GM23338 (cell line): ENCODE measurements around the gene MPIG6B. TPM values are rescaled to one million over a fixed set of nuclear protein-coding genes. Genes with fewer than 3 reads are reported as not detected.

Source experiments
- ATAC-seq: fragments of 200-7000 bp; cut with Tn5 transposase; 3 replicates; pipeline ENCODE4 v1.9.1; 2020
- DNase-seq: peaks from one replicate; pipeline ENCODE4 v3.0.0-alpha.2; 2015; ENCODE audit warnings: low spot score
- H2AFZ ChIP-seq: fragments of 200-600 bp; sonication (generic); 2 replicates; pipeline ENCODE4 v1.8.0; 2016; ENCODE audit warnings: antibody characterized with exemption, mild to moderate bottlenecking, moderate library complexity
- H3F3A ChIP-seq: fragments of 200-600 bp; sonication (generic); replicated peaks from 2 replicates; pipeline ENCODE4 v1.8.0; 2017; ENCODE audit warnings: antibody characterized with exemption, mixed run types, low read depth
- H3K27ac ChIP-seq: fragments of 200-600 bp; sonication (generic); 2 replicates; pipeline ENCODE4 v1.6.1; 2016; ENCODE audit warnings: low read depth
- H3K27me3 ChIP-seq: fragments of 200-600 bp; sonication (generic); 2 replicates; pipeline ENCODE4 v1.8.0; 2016; ENCODE audit warnings: mild to moderate bottlenecking, mixed run types, moderate library complexity; ENCODE audit not compliant: insufficient read depth
- H3K36me3 ChIP-seq: fragments of 200-600 bp; sonication (generic); 2 replicates; pipeline ENCODE4 v1.8.0; 2016; ENCODE audit warnings: mild to moderate bottlenecking; ENCODE audit not compliant: insufficient read depth
- H3K4me1 ChIP-seq: fragments of 200-600 bp; sonication (generic); 2 replicates; pipeline ENCODE4 v1.8.0; 2016; ENCODE audit warnings: mild to moderate bottlenecking, moderate library complexity; ENCODE audit not compliant: insufficient read depth
- H3K4me2 ChIP-seq: fragments of 200-600 bp; sonication (generic); 2 replicates; pipeline ENCODE4 v1.7.1; 2017; ENCODE audit warnings: mixed run types
- H3K4me3 ChIP-seq: fragments of 200-600 bp; sonication (generic); 2 replicates; pipeline ENCODE4 v1.6.1; 2016; ENCODE audit warnings: mixed run types
- H3K79me2 ChIP-seq: fragments of 200-600 bp; sonication (generic); replicated peaks from 2 replicates; pipeline ENCODE4 v1.8.0; 2017; ENCODE audit warnings: mild to moderate bottlenecking; ENCODE audit not compliant: insufficient read depth
- H3K9me2 ChIP-seq: fragments of 200-600 bp; sonication (generic); 2 replicates; pipeline ENCODE4 v1.8.0; 2017; ENCODE audit not compliant: insufficient read depth
- H4K20me1 ChIP-seq: fragments of 200-600 bp; sonication (generic); replicated peaks from 2 replicates; pipeline ENCODE4 v1.8.0; 2017; ENCODE audit warnings: mild to moderate bottlenecking; ENCODE audit not compliant: insufficient read depth
- H3K27ac Mint-ChIP-seq: 2 replicates; pipeline ENCODE4 v1.8.0; 2020; ENCODE audit warnings: inconsistent platforms, mild to moderate bottlenecking, moderate library complexity, mixed read lengths
- H3K27me3 Mint-ChIP-seq: 3 replicates; pipeline ENCODE4 v1.8.0; 2022; ENCODE audit warnings: low read depth, mild to moderate bottlenecking, moderate library complexity, mixed read lengths, inconsistent platforms; ENCODE audit not compliant: insufficient read depth, poor library complexity
- H3K36me3 Mint-ChIP-seq: 3 replicates; pipeline ENCODE4 v1.8.0; 2021; ENCODE audit warnings: low read depth, mild to moderate bottlenecking, inconsistent platforms, moderate library complexity, mixed read lengths
- H3K4me1 Mint-ChIP-seq: 3 replicates; pipeline ENCODE4 v1.8.0; 2020; ENCODE audit warnings: mild to moderate bottlenecking, inconsistent platforms, mixed read lengths
- H3K4me3 Mint-ChIP-seq: 3 replicates; pipeline ENCODE4 v1.8.0; 2021; ENCODE audit warnings: moderate library complexity, mild to moderate bottlenecking, inconsistent platforms, mixed read lengths
- H3K9me3 Mint-ChIP-seq: 3 replicates; pipeline ENCODE4 v1.8.0; 2020; ENCODE audit warnings: moderate library complexity, mild to moderate bottlenecking, inconsistent platforms, mixed read lengths
- NANOG ChIP-seq: IDR thresholded peaks from 2 replicates; pipeline ENCODE4 v1.6.1; 2016; ENCODE audit warnings: antibody characterized with exemption, borderline replicate concordance
- POLR2AphosphoS5 ChIP-seq: IDR thresholded peaks from 2 replicates; pipeline ENCODE4 v1.6.1; 2016; ENCODE audit warnings: antibody characterized with exemption, low read depth
- polyA plus RNA-seq: library from polyadenylated mRNA; unstranded; fragments of >200 nt; fragmentation: Nextera tagmentation; extraction: Ambion mirVana; gene quantifications from 2 replicates; pipeline ENCODE4 v1.2.1, GENCODE V29; 2016
- total RNA-seq: library from RNA; depleted of rRNA; stranded (reverse); fragments of >200 nt; shearing (Covaris generic); gene quantifications from 2 replicates; pipeline ENCODE4 v1.2.3, GENCODE V29; 2014
- TF ChIP-seq, protein P1 (sequence below): IDR thresholded peaks from one replicate; pipeline ENCODE4 v1.6.1; 2018; ENCODE audit warnings: antibody characterized with exemption; ENCODE audit not compliant: unreplicated experiment
- TF ChIP-seq, protein P2 (sequence below), 2 experiments: fragments of 200-600 bp in 1 of 2; sonication (generic) in 1 of 2; conservative IDR thresholded peaks; 2 replicates each; pipeline versions ENCODE4 v1.5.1 to v1.6.1; 2016 to 2017; ENCODE audit warnings: antibody characterized with exemption in 2 of 2, low read depth in 2 of 2, mild to moderate bottlenecking in 2 of 2, moderate library complexity in 1 of 2

Gene MPIG6B
- total and polyA plus RNA-seq, 2 experiments from 2014 or later: 0.13 TPM; not detected in 1

DNA sequence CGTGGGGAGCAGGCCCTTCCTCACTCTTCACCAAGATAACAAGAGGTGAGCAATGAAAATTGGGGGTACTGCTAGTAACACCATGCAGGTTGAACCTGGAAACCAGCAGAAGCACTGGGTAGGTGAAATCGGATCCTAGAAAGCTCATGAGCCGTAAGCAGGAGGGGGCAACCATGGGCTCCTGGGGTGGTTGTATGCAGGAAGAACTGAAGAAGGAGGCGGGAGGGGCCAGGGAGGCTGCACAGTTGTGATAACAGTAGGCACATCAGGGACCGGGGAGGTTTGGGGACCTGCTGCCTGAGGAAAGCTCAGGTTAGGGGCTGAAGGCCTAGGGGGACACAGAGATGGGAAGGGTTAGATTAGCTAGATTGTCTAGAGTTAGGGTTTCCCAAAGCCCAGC lies 36.7 kb upstream of the MPIG6B start:
- ATAC-seq: no peak
- Mint-ChIP-seq H3K4me3 (no peak overlapping the region), H3K4me1 (peaks cover 6% of the 10 kb centered on the region), H3K27me3 (peaks cover 22% of the 10 kb centered on the region), H3K36me3 (peaks cover 14% of the 10 kb centered on the region), H3K27ac (no peak overlapping the region), H3K9me3 (no peaks in the 10 kb centered on the region; the same call in 2 of the 3 replicates)
- H3K27ac ChIP-seq: no peak overlapping the region
- DNase-seq: no peak
- H3K9me2 ChIP-seq: no peaks in the 10 kb centered on the region
- H2AFZ ChIP-seq: no peak overlapping the region
- peaks cover 12% of the 10 kb centered on the region for H3K27me3 ChIP-seq
- peaks cover 9% of the 10 kb centered on the region; the same call in 1 of the 2 replicates for H3F3A ChIP-seq
- H4K20me1 ChIP-seq: no peaks in the 10 kb centered on the region
- H3K36me3 ChIP-seq: no peaks in the 10 kb centered on the region
- H3K4me1 ChIP-seq: peaks cover 7% of the 10 kb centered on the region
- H3K4me2 ChIP-seq: no peak overlapping the region
- no peak overlapping the region for H3K4me3 ChIP-seq
- no peaks in the 10 kb centered on the region for H3K79me2 ChIP-seq
- TF ChIP-seq, protein P1, sequence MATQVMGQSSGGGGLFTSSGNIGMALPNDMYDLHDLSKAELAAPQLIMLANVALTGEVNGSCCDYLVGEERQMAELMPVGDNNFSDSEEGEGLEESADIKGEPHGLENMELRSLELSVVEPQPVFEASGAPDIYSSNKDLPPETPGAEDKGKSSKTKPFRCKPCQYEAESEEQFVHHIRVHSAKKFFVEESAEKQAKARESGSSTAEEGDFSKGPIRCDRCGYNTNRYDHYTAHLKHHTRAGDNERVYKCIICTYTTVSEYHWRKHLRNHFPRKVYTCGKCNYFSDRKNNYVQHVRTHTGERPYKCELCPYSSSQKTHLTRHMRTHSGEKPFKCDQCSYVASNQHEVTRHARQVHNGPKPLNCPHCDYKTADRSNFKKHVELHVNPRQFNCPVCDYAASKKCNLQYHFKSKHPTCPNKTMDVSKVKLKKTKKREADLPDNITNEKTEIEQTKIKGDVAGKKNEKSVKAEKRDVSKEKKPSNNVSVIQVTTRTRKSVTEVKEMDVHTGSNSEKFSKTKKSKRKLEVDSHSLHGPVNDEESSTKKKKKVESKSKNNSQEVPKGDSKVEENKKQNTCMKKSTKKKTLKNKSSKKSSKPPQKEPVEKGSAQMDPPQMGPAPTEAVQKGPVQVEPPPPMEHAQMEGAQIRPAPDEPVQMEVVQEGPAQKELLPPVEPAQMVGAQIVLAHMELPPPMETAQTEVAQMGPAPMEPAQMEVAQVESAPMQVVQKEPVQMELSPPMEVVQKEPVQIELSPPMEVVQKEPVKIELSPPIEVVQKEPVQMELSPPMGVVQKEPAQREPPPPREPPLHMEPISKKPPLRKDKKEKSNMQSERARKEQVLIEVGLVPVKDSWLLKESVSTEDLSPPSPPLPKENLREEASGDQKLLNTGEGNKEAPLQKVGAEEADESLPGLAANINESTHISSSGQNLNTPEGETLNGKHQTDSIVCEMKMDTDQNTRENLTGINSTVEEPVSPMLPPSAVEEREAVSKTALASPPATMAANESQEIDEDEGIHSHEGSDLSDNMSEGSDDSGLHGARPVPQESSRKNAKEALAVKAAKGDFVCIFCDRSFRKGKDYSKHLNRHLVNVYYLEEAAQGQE: no peak
- TF ChIP-seq POLR2AphosphoS5 (no peak), NANOG (no peak)
- TF ChIP-seq, protein P2, sequence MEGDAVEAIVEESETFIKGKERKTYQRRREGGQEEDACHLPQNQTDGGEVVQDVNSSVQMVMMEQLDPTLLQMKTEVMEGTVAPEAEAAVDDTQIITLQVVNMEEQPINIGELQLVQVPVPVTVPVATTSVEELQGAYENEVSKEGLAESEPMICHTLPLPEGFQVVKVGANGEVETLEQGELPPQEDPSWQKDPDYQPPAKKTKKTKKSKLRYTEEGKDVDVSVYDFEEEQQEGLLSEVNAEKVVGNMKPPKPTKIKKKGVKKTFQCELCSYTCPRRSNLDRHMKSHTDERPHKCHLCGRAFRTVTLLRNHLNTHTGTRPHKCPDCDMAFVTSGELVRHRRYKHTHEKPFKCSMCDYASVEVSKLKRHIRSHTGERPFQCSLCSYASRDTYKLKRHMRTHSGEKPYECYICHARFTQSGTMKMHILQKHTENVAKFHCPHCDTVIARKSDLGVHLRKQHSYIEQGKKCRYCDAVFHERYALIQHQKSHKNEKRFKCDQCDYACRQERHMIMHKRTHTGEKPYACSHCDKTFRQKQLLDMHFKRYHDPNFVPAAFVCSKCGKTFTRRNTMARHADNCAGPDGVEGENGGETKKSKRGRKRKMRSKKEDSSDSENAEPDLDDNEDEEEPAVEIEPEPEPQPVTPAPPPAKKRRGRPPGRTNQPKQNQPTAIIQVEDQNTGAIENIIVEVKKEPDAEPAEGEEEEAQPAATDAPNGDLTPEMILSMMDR (conservative IDR thresholded peaks at IDR 0.05; ENCODE audit: low read depth in 2 of 2): no peak

DNA sequence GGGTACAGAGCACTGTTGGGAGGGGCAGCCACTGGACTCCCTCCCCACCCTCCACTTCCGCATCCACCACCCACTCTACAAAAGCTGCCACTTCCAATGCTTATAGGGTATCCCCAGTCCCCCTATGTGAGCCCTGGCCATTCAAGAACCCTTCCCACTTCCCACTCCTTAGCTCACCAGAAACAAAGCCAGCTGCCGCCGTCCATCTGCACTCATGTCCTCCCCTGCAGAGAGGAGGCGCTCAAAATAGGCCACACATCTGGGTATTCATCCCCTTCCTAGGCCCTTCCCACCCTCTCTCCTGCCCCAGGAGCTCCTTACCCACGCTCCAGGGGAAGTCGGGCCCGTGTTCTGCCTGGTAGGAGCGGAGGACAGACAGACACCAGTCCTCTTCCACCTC lies 35.9 kb upstream of the MPIG6B start:
- H3K79me2 ChIP-seq: no peaks in the 10 kb centered on the region
- H3K9me3 Mint-ChIP-seq: no peaks in the 10 kb centered on the region

More for the DNA sequence above, 35.9 kb upstream of the MPIG6B start:
- TF ChIP-seq POLR2AphosphoS5: no peak
- TF ChIP-seq, protein P2 (conservative IDR thresholded peaks at IDR 0.05; ENCODE audit: low read depth in 2 of 2): 0 out of 4 replicates have a peak, but pooled peaks of 1 of the 2 experiments have one; percentile 20
- Mint-ChIP-seq H3K36me3 (peaks cover 14% of the 10 kb centered on the region), H3K4me1 (peaks cover 4% of the 10 kb centered on the region), H3K27ac (no peak overlapping the region), H3K27me3 (peaks cover 13% of the 10 kb centered on the region), H3K4me3 (no peak overlapping the region)
- ATAC-seq (no peak), DNase-seq (no peak)
- no peaks in the 10 kb centered on the region for H3K36me3 ChIP-seq
- no peak overlapping the region for H3K4me3 ChIP-seq
- H3F3A ChIP-seq: 0 out of 2 replicates have a peak, but pooled peaks cover 5% of the 10 kb centered on the region
- H3K27ac ChIP-seq: no peak overlapping the region
- no peaks in the 10 kb centered on the region for H3K9me2 ChIP-seq
- H3K4me2 ChIP-seq: no peak overlapping the region
- H3K27me3 ChIP-seq: peaks cover 3% of the 10 kb centered on the region
- H2AFZ ChIP-seq: no peak overlapping the region
- no peaks in the 10 kb centered on the region for H4K20me1 ChIP-seq
- peaks cover 3% of the 10 kb centered on the region for H3K4me1 ChIP-seq
